Adipocyte (in vitro differentiated cells): ENCODE data around the gene KRT32.
"Not testable (repeated sequence)": the region's sequence is repeated elsewhere in the genome, so short reads cannot be mapped to it uniquely, and the experiment has no call there.

Experiments used
- DNase-seq: peaks from one replicate; pipeline ENCODE4 v3.0.0-alpha.2; 2015; ENCODE audit warnings: low read depth
- H3K27me3 ChIP-seq: replicated peaks from 2 replicates; pipeline ENCODE4 v1.7.0; 2013; ENCODE audit warnings: mild to moderate bottlenecking, low read length, moderate library complexity; ENCODE audit not compliant: control insufficient read depth, insufficient read depth
- H3K36me3 ChIP-seq: 2 replicates; pipeline ENCODE4 v1.7.0; 2013; ENCODE audit warnings: low read length, mild to moderate bottlenecking, moderate library complexity; ENCODE audit not compliant: control insufficient read depth, insufficient read depth, severe bottlenecking
- H3K4me1 ChIP-seq: 2 replicates; pipeline ENCODE4 v1.7.0; 2013; ENCODE audit warnings: mild to moderate bottlenecking, low read length, moderate library complexity; ENCODE audit not compliant: control insufficient read depth, insufficient read depth
- H3K4me3 ChIP-seq: 2 replicates; pipeline ENCODE4 v1.7.0; 2013; ENCODE audit warnings: mild to moderate bottlenecking, low read length, moderate library complexity
- H3K9ac ChIP-seq: 2 replicates; pipeline ENCODE4 v1.7.0; 2013; ENCODE audit warnings: mild to moderate bottlenecking, low read length, moderate library complexity
- H3K9me3 ChIP-seq: 2 replicates; pipeline ENCODE4 v1.7.0; 2013; ENCODE audit warnings: mild to moderate bottlenecking, low read length, moderate library complexity; ENCODE audit not compliant: control insufficient read depth

The KRT32 gene

DNA sequence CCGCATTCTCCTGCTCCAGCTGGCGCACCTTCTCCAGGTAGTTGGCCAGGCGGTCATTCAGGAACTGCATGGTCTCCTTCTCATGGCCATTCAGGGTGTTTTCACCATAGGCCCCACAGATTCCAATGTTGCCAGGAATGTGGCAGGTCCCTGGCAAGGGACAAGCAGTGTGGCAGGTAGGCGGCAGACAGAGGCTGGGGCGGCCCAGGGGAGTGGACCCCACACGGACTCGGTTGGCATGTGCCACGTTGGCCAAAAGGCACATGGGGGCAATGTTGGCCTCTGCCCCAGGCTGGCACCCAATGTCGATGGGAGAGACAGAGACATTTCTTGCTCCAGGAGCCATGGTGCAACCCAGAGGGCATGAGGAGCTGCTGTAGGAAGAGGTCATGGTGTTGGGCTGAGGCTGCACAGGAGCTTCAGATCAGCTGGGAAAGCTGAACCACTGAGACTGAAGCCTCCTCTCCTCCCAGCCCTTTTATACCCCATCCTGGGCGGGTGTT is 26.6 kb downstream of the KRT32 start, which contains the start of gene KRT38:
Gene KRT38, minus strand, starts transcription at position 453 of the 503 bp plus-strand sequence. Its CDS starts 62 bp downstream, at position 391.
- H3K9me3 ChIP-seq, result no peaks in the 10 kb centered on the region
- H3K4me1 ChIP-seq, result peaks cover 24% of the 10 kb centered on the region
- H3K27me3 ChIP-seq, result peaks cover 21% of the 10 kb centered on the region
- no peak within 1 kb of the TSS for H3K9ac ChIP-seq
- no peaks in the 10 kb centered on the region for H3K36me3 ChIP-seq
- no peak for DNase-seq
- H3K4me3 ChIP-seq, result no peak within 1 kb of the TSS

DNA sequence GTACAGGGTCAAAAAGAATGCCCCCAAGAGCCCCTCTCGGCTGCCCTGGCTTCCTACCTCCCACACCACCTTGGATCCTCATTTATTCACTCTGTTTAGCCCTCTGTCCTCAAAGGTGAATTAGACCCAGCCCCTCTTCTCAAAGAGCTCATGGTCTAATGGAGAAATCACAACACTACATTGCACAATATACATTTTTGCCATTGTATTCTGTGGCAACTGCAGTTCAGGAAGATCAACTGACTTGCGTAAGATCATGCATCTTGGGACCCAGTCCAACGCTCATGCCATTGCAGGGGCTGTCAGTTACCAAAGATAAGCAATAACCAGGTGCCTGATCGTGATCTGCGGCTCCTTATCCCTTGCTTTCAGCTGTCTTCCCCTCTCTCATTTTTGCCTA is 27.8 kb downstream of the KRT32 start:
- H3K9me3 ChIP-seq, result no peaks in the 10 kb centered on the region
- H3K9ac ChIP-seq, result no peak overlapping the region
- H3K4me1 ChIP-seq, result peaks cover 20% of the 10 kb centered on the region
- H3K4me3 ChIP-seq, result no peak overlapping the region
- peaks cover 27% of the 10 kb centered on the region for H3K27me3 ChIP-seq
- DNase-seq, result peak; percentile 78
- H3K36me3 ChIP-seq, result no peaks in the 10 kb centered on the region

DNA sequence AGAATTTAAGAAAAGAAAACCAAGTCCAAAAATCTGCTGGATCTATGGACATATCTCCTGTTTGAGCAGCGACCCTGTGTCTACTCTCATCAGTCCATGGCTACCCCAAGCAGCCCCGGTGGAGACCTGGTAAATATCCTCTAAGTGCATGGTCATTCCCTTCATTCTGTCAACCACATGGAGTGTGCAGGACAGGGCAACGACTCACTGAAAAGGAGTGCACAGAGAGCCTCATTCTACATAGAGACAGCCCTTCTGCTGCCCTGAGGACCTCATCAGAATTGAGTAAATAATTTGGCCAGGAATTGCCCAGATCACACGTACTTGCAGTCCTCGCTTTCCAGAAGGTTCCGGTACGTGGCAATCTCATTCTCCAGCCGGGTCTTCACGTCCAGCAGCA is 29.4 kb downstream of the KRT32 start:
- H3K36me3 ChIP-seq, result no peaks in the 10 kb centered on the region
- DNase-seq, result peak; percentile 24
- no peak overlapping the region for H3K4me3 ChIP-seq
- peaks cover 10% of the 10 kb centered on the region for H3K4me1 ChIP-seq
- H3K27me3 ChIP-seq, result peaks cover 36% of the 10 kb centered on the region
- H3K9me3 ChIP-seq, result no peaks in the 10 kb centered on the region
- no peak overlapping the region for H3K9ac ChIP-seq

DNA sequence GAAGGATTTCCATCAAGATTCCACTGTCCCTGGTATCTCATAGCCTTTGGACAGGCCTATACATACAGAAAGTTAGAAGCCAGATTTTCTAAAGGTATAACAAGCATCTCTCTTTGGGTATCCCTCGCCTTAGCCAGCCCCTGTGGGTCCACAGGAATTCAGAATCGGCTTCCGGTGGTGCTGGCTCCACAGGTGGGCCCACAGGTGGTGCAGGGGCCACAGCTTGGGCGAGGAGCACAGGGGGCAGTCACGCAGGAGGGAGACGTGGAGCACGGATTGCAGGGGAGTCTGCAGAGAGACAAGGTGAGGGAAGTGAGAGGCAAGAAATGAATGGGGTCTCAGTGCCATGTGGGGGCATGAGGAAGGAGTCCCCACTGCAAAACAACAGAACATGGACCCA is 29.9 kb downstream of the KRT32 start:
- no peak for DNase-seq
- H3K27me3 ChIP-seq, result peaks cover 36% of the 10 kb centered on the region
- H3K36me3 ChIP-seq, result no peaks in the 10 kb centered on the region
- H3K4me1 ChIP-seq, result peaks cover 7% of the 10 kb centered on the region
- H3K9ac ChIP-seq, result no peak overlapping the region
- H3K4me3 ChIP-seq, result no peak overlapping the region
- H3K9me3 ChIP-seq, result no peaks in the 10 kb centered on the region

DNA sequence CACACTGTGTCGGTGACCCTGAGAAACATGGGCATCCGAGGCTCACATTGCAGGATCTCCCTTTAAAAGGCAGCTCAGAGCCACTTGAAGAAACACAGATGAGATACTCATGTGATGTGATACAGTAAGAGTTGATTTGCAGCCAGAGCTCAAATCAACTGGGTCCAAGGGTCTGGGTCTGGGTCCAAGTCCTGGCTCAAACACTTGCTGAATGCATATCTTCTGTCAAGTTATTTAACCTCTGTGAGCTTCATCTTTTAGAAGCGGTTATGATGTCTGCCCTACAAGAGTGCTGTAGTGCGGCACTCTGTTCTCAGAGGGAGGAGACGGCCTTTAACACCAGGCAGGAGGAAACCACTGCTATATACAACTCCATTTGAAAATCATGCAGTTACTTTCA is 32.8 kb downstream of the KRT32 start:
- Histone ChIP-seq H3K4me1 (peaks cover 6% of the 10 kb centered on the region), H3K4me3 (no peak overlapping the region), H3K9ac (no peak overlapping the region), H3K9me3 (no peaks in the 10 kb centered on the region), H3K36me3 (no peaks in the 10 kb centered on the region), H3K27me3 (peaks cover 31% of the 10 kb centered on the region)
- no peak for DNase-seq

DNA sequence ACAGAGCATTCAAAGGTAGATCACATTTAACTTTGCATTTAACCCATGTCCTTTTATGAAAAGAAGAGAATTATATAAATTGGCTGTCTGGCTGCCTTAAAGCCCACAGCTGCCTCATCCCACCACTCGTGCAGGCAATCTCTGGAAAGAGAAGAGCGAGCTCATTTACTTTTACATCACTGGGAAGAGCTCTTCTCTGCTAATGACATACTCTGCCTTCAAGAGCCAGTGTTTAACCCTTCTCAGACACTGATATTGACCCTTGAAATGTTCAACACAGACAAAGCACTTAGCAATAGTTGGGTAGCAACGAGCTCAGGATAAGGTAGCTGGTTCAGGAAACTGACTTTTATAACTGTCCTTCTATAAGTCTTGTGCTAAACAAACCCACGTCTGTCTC is 33.2 kb downstream of the KRT32 start:
- Histone ChIP-seq H3K4me1 (peaks cover 2% of the 10 kb centered on the region), H3K36me3 (no peaks in the 10 kb centered on the region), H3K4me3 (no peak overlapping the region), H3K9me3 (no peaks in the 10 kb centered on the region), H3K9ac (no peak overlapping the region), H3K27me3 (peaks cover 31% of the 10 kb centered on the region)
- DNase-seq, result no peak

DNA sequence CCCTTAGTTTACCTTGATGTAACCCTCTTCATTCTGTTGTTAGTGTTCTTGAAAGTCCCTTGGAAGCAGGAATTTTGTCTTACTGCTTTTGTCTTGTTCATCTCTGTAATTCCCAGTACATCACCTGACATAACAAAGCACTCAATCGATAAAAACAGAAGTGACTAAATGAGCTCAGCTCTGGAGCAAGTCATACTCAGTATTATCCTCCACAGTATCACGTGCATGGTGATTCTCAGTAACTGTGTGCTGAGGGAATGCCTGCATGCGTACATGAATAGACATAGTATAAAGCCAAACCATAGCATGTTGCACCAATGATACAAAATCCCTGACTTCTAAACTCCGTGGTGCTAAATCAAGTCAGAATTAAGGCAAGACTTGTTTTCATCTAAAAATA is 33.6 kb downstream of the KRT32 start:
- Histone ChIP-seq H3K9me3 (no peaks in the 10 kb centered on the region), H3K27me3 (peaks cover 31% of the 10 kb centered on the region), H3K9ac (no peak overlapping the region), H3K4me1 (no peaks in the 10 kb centered on the region), H3K36me3 (no peaks in the 10 kb centered on the region), H3K4me3 (no peak overlapping the region)
- DNase-seq, result no peak

DNA sequence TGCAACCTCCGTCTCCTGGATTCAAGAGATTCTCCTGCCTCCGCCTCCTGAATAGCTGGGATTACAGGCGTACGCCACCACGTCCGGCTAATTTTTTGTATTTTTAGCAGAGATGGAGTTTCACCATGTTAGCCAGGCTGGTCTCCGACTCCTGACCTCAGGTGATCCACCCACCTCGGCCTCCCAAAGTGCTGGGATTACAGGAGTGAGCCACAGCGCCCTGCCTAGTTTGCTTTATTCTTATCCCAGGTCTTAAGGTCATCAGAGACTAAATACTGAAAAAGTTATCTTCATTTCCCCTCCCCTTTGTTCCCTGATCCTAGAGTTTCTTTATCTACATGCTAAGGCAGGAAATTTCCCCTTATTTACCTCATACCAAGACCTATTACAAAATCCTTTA is 36.8 kb downstream of the KRT32 start:
- DNase-seq, H3K9me3 ChIP-seq, H3K4me1 ChIP-seq, H3K9ac ChIP-seq, H3K36me3 ChIP-seq, H3K4me3 ChIP-seq: not testable (repeated sequence)
- peaks cover 15% of the 10 kb centered on the region for H3K27me3 ChIP-seq

DNA sequence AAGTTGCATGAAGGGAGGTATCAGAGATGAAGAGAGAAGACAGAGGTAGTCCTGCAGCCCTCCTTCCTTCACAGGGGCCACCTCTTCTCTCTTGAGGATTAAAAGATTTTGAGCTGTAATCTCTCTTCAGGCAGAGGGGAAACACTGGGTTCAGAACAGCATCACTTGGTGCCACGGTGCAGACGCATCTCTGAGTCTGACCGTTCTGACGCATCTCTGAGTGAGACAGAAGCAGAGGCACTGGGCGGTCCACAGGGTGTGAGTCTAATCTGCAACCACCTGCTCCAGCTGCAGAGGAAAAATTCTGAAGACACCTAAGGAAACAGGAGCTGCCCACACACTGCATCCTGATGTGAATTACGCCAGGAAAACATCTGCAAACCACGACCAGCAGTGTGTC is 37.5 kb downstream of the KRT32 start:
- no peaks in the 10 kb centered on the region for H3K36me3 ChIP-seq
- no peaks in the 10 kb centered on the region for H3K4me1 ChIP-seq
- H3K27me3 ChIP-seq, result peaks cover 12% of the 10 kb centered on the region
- H3K4me3 ChIP-seq, result no peak overlapping the region
- H3K9me3 ChIP-seq, result no peaks in the 10 kb centered on the region
- no peak for DNase-seq
- no peak overlapping the region for H3K9ac ChIP-seq

DNA sequence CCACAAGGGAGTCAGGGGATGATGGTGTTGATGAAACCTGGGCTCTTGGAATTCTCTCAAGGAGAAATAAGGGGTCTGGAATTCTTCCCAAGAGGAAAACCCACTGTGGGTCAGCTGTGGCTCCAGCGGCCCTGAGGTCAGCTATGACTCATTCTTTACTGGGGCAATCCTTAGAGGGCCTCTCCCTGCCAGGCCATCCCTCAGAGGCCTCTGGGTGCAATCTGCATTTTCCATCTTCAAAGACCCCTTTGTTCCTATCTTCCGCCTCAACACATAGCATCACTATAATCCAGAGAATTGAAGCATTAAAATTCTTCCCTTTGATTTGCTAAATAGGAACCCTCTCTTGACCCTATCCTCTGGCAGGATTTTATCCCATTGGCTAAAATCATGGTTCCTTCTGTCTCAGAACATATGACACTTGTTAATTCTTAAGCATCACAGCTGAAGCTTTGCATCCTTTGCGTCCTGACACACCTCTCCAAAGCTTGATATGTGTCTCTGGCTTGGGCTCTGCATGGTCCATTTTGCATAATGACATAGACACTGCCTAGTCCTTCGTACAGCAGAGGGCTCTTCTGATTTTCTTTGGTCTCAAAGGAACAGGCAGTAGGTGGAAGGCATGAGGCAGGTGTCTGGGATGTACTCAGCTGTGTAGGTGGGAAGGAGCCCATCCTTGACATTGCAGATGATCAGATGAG is 38.4 kb downstream of the KRT32 start:
- peaks cover 11% of the 10 kb centered on the region for H3K27me3 ChIP-seq
- no peaks in the 10 kb centered on the region for H3K36me3 ChIP-seq
- H3K4me3 ChIP-seq, result no peak overlapping the region
- H3K9ac ChIP-seq, result no peak overlapping the region
- no peaks in the 10 kb centered on the region for H3K4me1 ChIP-seq
- no peaks in the 10 kb centered on the region for H3K9me3 ChIP-seq
- no peak for DNase-seq

DNA sequence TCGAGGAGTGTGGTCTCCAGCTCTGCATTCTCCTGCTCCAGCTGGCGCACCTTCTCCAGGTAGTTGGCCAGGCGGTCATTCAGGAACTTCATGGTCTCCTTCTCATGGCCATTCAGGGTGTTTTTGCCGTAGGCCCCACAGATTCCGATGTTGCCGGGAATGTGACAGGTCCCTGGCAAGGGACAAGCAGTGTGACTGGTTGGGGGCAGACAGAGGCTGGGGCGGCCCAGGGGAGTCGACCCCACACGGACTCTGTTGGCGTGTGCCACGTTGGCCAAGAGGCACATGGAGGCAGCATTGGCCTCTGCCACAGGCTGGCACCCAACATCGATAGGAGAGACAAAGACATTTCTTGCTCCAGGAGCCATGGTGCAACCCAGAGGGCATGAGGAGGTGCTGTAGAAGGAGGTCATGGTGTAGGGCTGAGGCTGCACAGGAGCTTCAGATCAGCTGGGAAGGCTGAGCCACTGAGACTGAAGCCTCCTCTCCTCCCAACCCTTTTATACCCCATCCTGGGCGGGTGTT is 43.0 kb downstream of the KRT32 start, which contains the start of gene KRT37:
Gene KRT37, minus strand, starts transcription at position 475 of the 525 bp plus-strand sequence. Its CDS starts 62 bp downstream, at position 413.
- Histone ChIP-seq H3K4me3 (no peak within 1 kb of the TSS), H3K27me3 (peaks cover 9% of the 10 kb centered on the region), H3K4me1 (peaks cover 5% of the 10 kb centered on the region), H3K9ac (no peak within 1 kb of the TSS), H3K36me3 (no peaks in the 10 kb centered on the region), H3K9me3 (no peaks in the 10 kb centered on the region)
- DNase-seq, result no peak
